Measurements from ENCODE around the gene COIL. TPM values are rescaled to one million over a fixed set of nuclear protein-coding genes. Genes with fewer than 3 reads are reported as not detected.
"Not testable (repeated sequence)": the region's sequence is repeated elsewhere in the genome, so short reads cannot be mapped to it uniquely, and the experiment has no call there.

The COIL gene
- 10 to 100 TPM; 26.2 to 35.4 (median 30.9) TPM for polyA plus RNA-seq (ENCODE audit: insufficient read depth in 1 of 5, insufficient read length in 5 of 5, low replicate concordance in 1 of 5)
- long read RNA-seq, donor 1, partial matches to known transcripts = 30 of 31 reads
- long read RNA-seq, donor 1, other reads (novel, unspliced or antisense) = 0 of 31 reads
- long read RNA-seq, donor 2, partial matches to known transcripts = 8 of 10 reads
- long read RNA-seq, donor 2, other reads (novel, unspliced or antisense) = 0 of 10 reads
- long read RNA-seq, donor 3, partial matches to known transcripts = 14 of 17 reads
- long read RNA-seq, donor 3, other reads (novel, unspliced or antisense) = 0 of 17 reads
- long read RNA-seq, donor 4, transcript COIL-201 (7 exons, 2,650 nt) = major isoform, 5 of 66 reads
- long read RNA-seq, donor 4, partial matches to known transcripts = 61 of 66 reads
- long read RNA-seq, donor 4, other reads (novel, unspliced or antisense) = 0 of 66 reads
- long read RNA-seq, donor 5, partial matches to known transcripts = 172 of 194 reads
- long read RNA-seq, donor 5, other reads (novel, unspliced or antisense) = 18 of 194 reads
- long read RNA-seq, donor 6, partial matches to known transcripts = 15 of 19 reads
- long read RNA-seq, donor 6, other reads (novel, unspliced or antisense) = 0 of 19 reads
- long read RNA-seq, donor 7, partial matches to known transcripts = 24 of 28 reads
- long read RNA-seq, donor 7, other reads (novel, unspliced or antisense) = 0 of 28 reads
- long read RNA-seq, donor 8, partial matches to known transcripts = 17 of 20 reads
- long read RNA-seq, donor 8, other reads (novel, unspliced or antisense) = 0 of 20 reads

GRCh38 chr17:56960596-56961538 is at the start of gene COIL:
Gene COIL, minus strand, starts transcription at chr17:56961050. Its CDS starts 31 bp downstream, at chr17:56961019.
- peak; percentile 86 to 89 for DNase-seq

GRCh38 chr17:57010487-57010886 is 49.6 kb upstream of the COIL start:
- no peak for DNase-seq

- no peak for DNase-seq
Measured at GRCh38 chr17:57009737-57010445, 49.0 kb upstream of the COIL start.

- no peak for DNase-seq
Measured at GRCh38 chr17:57008958-57009357, 48.1 kb upstream of the COIL start.

GRCh38 chr17:57006040-57006439 is 45.2 kb upstream of the COIL start:
- DNase-seq = no peak

- DNase-seq = no peak
Measured at GRCh38 chr17:57004944-57005579, 44.2 kb upstream of the COIL start.

- no peak for DNase-seq
Measured at GRCh38 chr17:57002904-57003303, 42.1 kb upstream of the COIL start.

GRCh38 chr17:57001541-57001940 is 40.7 kb upstream of the COIL start:
- no peak for DNase-seq

- no peak for DNase-seq
Measured at GRCh38 chr17:56997313-56997712, 36.5 kb upstream of the COIL start.

GRCh38 chr17:56995766-56996165 is 34.9 kb upstream of the COIL start:
- DNase-seq = peak in 1 of 2 donors; percentile 7

GRCh38 chr17:56994009-56994792 is 33.4 kb upstream of the COIL start:
- DNase-seq = no peak

GRCh38 chr17:56992364-56992763 is 31.5 kb upstream of the COIL start:
- no peak for DNase-seq

GRCh38 chr17:56988901-56989572 is 28.2 kb upstream of the COIL start:
- no peak for DNase-seq

GRCh38 chr17:56987283-56987834 is 26.5 kb upstream of the COIL start:
- no peak for DNase-seq

GRCh38 chr17:56985371-56986162 is 24.7 kb upstream of the COIL start:
- no peak for DNase-seq

GRCh38 chr17:56983366-56983765 is 22.5 kb upstream of the COIL start:
- DNase-seq = no peak

GRCh38 chr17:56982312-56982711 is 21.5 kb upstream of the COIL start:
- no peak for DNase-seq

GRCh38 chr17:56980526-56980925 is 19.7 kb upstream of the COIL start:
- not testable (repeated sequence) for DNase-seq

Measured in right lung (tissue), 10 donors.